Measurements from ENCODE around the gene CACNA1G.

DNA sequence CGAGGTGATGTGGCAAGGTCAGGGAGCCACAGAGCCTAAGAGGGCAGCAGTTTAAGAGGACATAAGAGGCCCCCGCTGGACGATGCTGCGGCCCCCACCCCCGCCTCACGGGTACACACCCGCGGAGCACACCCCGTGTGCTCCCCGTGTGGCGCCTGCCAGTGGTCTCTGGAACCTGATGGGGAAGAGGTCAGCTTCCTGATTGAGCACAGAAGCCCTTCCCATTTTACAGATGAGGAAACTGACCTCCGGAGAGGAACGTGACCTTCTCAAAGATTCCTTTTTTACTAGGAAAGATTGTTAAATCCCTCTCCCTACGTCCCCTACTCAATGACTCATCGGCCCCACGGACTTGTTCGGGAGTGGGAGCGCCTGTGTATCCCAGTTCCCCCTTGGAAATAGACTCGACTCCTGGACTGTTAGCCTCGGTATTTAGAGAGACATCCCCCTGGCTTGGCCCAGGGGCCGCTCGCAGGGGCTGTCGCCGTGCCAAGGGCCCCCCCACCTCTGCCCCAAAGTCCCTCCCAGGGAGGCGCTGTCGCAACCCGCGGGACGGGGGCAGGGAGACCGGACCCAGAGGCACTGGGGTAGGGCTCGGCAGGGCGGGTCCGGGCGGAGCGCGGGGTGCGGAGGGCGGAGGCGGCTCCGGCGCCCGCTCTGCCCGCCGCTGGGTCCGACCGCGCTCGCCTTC, 73.9 kb downstream of the CACNA1G start, which contains the start of gene ABCC3:
- TF ChIP-seq EZH2 (IDR thresholded peaks at IDR 0.05; ENCODE audit: low read length, unreplicated experiment) (no peak), EZH2phosphoT487 (IDR thresholded peaks at IDR 0.05; ENCODE audit: borderline replicate concordance, low read length) (no peak)
- TF ChIP-seq, protein P1, sequence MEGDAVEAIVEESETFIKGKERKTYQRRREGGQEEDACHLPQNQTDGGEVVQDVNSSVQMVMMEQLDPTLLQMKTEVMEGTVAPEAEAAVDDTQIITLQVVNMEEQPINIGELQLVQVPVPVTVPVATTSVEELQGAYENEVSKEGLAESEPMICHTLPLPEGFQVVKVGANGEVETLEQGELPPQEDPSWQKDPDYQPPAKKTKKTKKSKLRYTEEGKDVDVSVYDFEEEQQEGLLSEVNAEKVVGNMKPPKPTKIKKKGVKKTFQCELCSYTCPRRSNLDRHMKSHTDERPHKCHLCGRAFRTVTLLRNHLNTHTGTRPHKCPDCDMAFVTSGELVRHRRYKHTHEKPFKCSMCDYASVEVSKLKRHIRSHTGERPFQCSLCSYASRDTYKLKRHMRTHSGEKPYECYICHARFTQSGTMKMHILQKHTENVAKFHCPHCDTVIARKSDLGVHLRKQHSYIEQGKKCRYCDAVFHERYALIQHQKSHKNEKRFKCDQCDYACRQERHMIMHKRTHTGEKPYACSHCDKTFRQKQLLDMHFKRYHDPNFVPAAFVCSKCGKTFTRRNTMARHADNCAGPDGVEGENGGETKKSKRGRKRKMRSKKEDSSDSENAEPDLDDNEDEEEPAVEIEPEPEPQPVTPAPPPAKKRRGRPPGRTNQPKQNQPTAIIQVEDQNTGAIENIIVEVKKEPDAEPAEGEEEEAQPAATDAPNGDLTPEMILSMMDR (conservative IDR thresholded peaks at IDR 0.05; ENCODE audit: low read depth, low read length): no peak

Measured in PC-3 (cell line).